ENCODE data around the gene CNKSR3.

GRCh38 chr6:154558984-154559383 lies 48.5 kb upstream of the CNKSR3 start:
- TF ChIP-seq POLR2AphosphoS5 (IDR thresholded peaks at IDR 0.05) = no peak
- no peak for TF ChIP-seq EP300 (conservative IDR thresholded peaks at IDR 0.05; ENCODE audit: poor library complexity, severe bottlenecking)
- TF ChIP-seq CTCF (IDR thresholded peaks at IDR 0.05; ENCODE audit: poor library complexity, severe bottlenecking) = no peak
- TF ChIP-seq REST (IDR thresholded peaks at IDR 0.05; ENCODE audit: borderline replicate concordance) = no peak

Data from neural cell (in vitro differentiated cells).